Measurements from ENCODE around the gene ARSB.

- TF ChIP-seq HINFP (tag; conservative IDR thresholded peaks at IDR 0.05; ENCODE audit: low read depth), result no peak
- no peak for TF ChIP-seq ZFP30 (CRISPR knock-in tag; IDR thresholded peaks at IDR 0.05; ENCODE audit: borderline replicate concordance)
- TF ChIP-seq DPF2 (IDR thresholded peaks at IDR 0.05), result no peak
- TF ChIP-seq POLR2A (conservative IDR thresholded peaks at IDR 0.05), result no peak
- TF ChIP-seq CHD2 (IDR thresholded peaks at IDR 0.05; ENCODE audit: low read depth, low read length), result no peak
- TF ChIP-seq E2F1 (CRISPR knock-in tag; IDR thresholded peaks at IDR 0.05), result no peak
- TF ChIP-seq KHSRP (IDR thresholded peaks at IDR 0.05), result no peak
- no peak for TF ChIP-seq CTCF (IDR thresholded peaks at IDR 0.05 in 2 of 3, conservative IDR thresholded peaks at IDR 0.05 in 1 of 3; ENCODE audit: insufficient read depth in 2 of 3, low read depth in 1 of 3, low read length in 3 of 3)
- no peak for TF ChIP-seq ELF1 (tag; IDR thresholded peaks at IDR 0.05)
- no peak for TF ChIP-seq EZH2 (IDR thresholded peaks at IDR 0.05; ENCODE audit: borderline replicate concordance, low read depth, low read length)
These were observed 171.1 kb downstream of the ARSB start for GRCh38 chr5:78813906-78814530.

Measured in K562 (cell line).